SJSA1 (cell line): ENCODE results near the gene FBLL1. TPM values are rescaled to one million over a fixed set of nuclear protein-coding genes. Genes with fewer than 3 reads are reported as not detected.
"Not testable (repeated sequence)": the region's sequence is repeated elsewhere in the genome, so short reads cannot be mapped to it uniquely, and the experiment has no call there.

Experiments
- DNase-seq, 2 experiments: peaks; one replicate each; pipeline ENCODE4 v3.0.0-alpha.2; 2015 to 2020; ENCODE audit warnings: low spot score in 2 of 2, low read depth in 1 of 2
- H3K27ac ChIP-seq: fragments of 250-450 bp; sonication (Bioruptor Pico); 2 replicates; pipeline ENCODE4 v1.5.1; 2020; ENCODE audit warnings: mild to moderate bottlenecking, moderate library complexity
- H3K27me3 ChIP-seq: fragments of 250-450 bp; sonication (Bioruptor Pico); replicated peaks from 2 replicates; pipeline ENCODE4 v1.5.1; 2020; ENCODE audit warnings: mild to moderate bottlenecking, moderate library complexity
- H3K36me3 ChIP-seq: fragments of 250-450 bp; sonication (Bioruptor Pico); 2 replicates; pipeline ENCODE4 v1.5.1; 2020; ENCODE audit warnings: mild to moderate bottlenecking
- H3K4me1 ChIP-seq: fragments of 250-450 bp; sonication (Bioruptor Pico); replicated peaks from 2 replicates; pipeline ENCODE4 v1.6.1; 2021; ENCODE audit warnings: mild to moderate bottlenecking
- H3K4me3 ChIP-seq: fragments of 250-450 bp; sonication (Bioruptor Pico); 2 replicates; pipeline ENCODE4 v1.5.1; 2020; ENCODE audit warnings: mild to moderate bottlenecking
- H3K9me3 ChIP-seq: fragments of 250-450 bp; sonication (Bioruptor Pico); replicated peaks from 2 replicates; pipeline ENCODE4 v1.5.1; 2020; ENCODE audit warnings: mild to moderate bottlenecking
- total RNA-seq: library from RNA; depleted of rRNA; stranded (reverse); fragments of >200 nt; shearing (Covaris generic); gene quantifications from 2 replicates; pipeline ENCODE4 v1.2.3, GENCODE V29; 2014

FBLL1 gene
- total RNA-seq, 1 experiment from 2014 or later = 4.6 TPM

- H3K4me1 ChIP-seq = peaks cover 23% of the 10 kb centered on the region
- no peak overlapping the region for H3K27ac ChIP-seq
- no peak overlapping the region for H3K4me3 ChIP-seq
- no peaks in the 10 kb centered on the region for H3K36me3 ChIP-seq
- no peak for DNase-seq
- H3K9me3 ChIP-seq = no peaks in the 10 kb centered on the region; the same call in 1 of the 2 replicates
- peaks cover 12% of the 10 kb centered on the region for H3K27me3 ChIP-seq
Observed at GRCh38 chr5:168530621-168531150, 1.6 kb downstream of the FBLL1 start.

GRCh38 chr5:168531191-168531590 is 2.1 kb downstream of the FBLL1 start:
- Histone ChIP-seq H3K9me3 (no peaks in the 10 kb centered on the region; the same call in 1 of the 2 replicates), H3K27ac (no peak overlapping the region), H3K4me3 (no peak overlapping the region), H3K36me3 (no peaks in the 10 kb centered on the region), H3K4me1 (peaks cover 23% of the 10 kb centered on the region), H3K27me3 (peaks cover 12% of the 10 kb centered on the region)
- DNase-seq = no peak

- Histone ChIP-seq H3K4me1 (peaks cover 23% of the 10 kb centered on the region), H3K9me3 (no peaks in the 10 kb centered on the region; the same call in 1 of the 2 replicates), H3K4me3 (no peak overlapping the region), H3K27ac (no peak overlapping the region), H3K27me3 (peaks cover 12% of the 10 kb centered on the region), H3K36me3 (no peaks in the 10 kb centered on the region)
- peak in 1 of 2 experiments; percentile 28 for DNase-seq
Observed at GRCh38 chr5:168531987-168532864, 3.1 kb downstream of the FBLL1 start.

GRCh38 chr5:168534351-168534750 is 5.2 kb downstream of the FBLL1 start:
- not testable (repeated sequence) for H3K9me3 ChIP-seq, H3K27ac ChIP-seq, H3K4me3 ChIP-seq, H3K36me3 ChIP-seq, DNase-seq, H3K27me3 ChIP-seq
- peaks cover 19% of the 10 kb centered on the region for H3K4me1 ChIP-seq

- Histone ChIP-seq H3K4me3 (no peak overlapping the region), H3K27ac (no peak overlapping the region), H3K9me3 (no peaks in the 10 kb centered on the region), H3K4me1 (no peaks in the 10 kb centered on the region), H3K36me3 (no peaks in the 10 kb centered on the region), H3K27me3 (no peaks in the 10 kb centered on the region)
- peak in 1 of 2 experiments; percentile 34 for DNase-seq
Observed at GRCh38 chr5:168537176-168537575, 8.1 kb downstream of the FBLL1 start.

- peaks cover 41% of the 10 kb centered on the region for H3K36me3 ChIP-seq
- H3K9me3 ChIP-seq = no peaks in the 10 kb centered on the region
- no peak overlapping the region for H3K27ac ChIP-seq
- H3K4me3 ChIP-seq = no peak overlapping the region
- DNase-seq = no peak
- H3K4me1 ChIP-seq = no peaks in the 10 kb centered on the region
- H3K27me3 ChIP-seq = no peaks in the 10 kb centered on the region
Observed at GRCh38 chr5:168549554-168549953, 20.4 kb downstream of the FBLL1 start.

- no peaks in the 10 kb centered on the region for H3K9me3 ChIP-seq
- H3K27ac ChIP-seq = no peak overlapping the region
- no peak for DNase-seq
- no peaks in the 10 kb centered on the region for H3K27me3 ChIP-seq
- peaks cover 52% of the 10 kb centered on the region for H3K36me3 ChIP-seq
- H3K4me3 ChIP-seq = no peak overlapping the region
- no peaks in the 10 kb centered on the region for H3K4me1 ChIP-seq
Observed at GRCh38 chr5:168550656-168551055, 21.6 kb downstream of the FBLL1 start.

- no peak for DNase-seq
- no peak overlapping the region for H3K27ac ChIP-seq
Observed at GRCh38 chr5:168552146-168552545, 23.0 kb downstream of the FBLL1 start.

GRCh38 chr5:168553377-168554130 is 24.4 kb downstream of the FBLL1 start:
- no peaks in the 10 kb centered on the region for H3K4me1 ChIP-seq

More at GRCh38 chr5:168552146-168552545, 23.0 kb downstream of the FBLL1 start:
- H3K4me3 ChIP-seq = no peak overlapping the region
- no peaks in the 10 kb centered on the region for H3K4me1 ChIP-seq
- no peaks in the 10 kb centered on the region for H3K27me3 ChIP-seq
- H3K9me3 ChIP-seq = no peaks in the 10 kb centered on the region
- H3K36me3 ChIP-seq = peaks cover 63% of the 10 kb centered on the region

GRCh38 chr5:168557389-168557788 is 28.3 kb downstream of the FBLL1 start:
- H3K36me3 ChIP-seq = peaks cover 89% of the 10 kb centered on the region
- H3K4me3 ChIP-seq = no peak overlapping the region
- DNase-seq = no peak
- peaks cover 6% of the 10 kb centered on the region for H3K4me1 ChIP-seq
- no peaks in the 10 kb centered on the region for H3K9me3 ChIP-seq
- no peak overlapping the region for H3K27ac ChIP-seq
- no peaks in the 10 kb centered on the region for H3K27me3 ChIP-seq

More at GRCh38 chr5:168553377-168554130, 24.4 kb downstream of the FBLL1 start:
- no peak overlapping the region for H3K27ac ChIP-seq
- no peak overlapping the region for H3K4me3 ChIP-seq
- H3K9me3 ChIP-seq = no peaks in the 10 kb centered on the region
- H3K36me3 ChIP-seq = peaks cover 68% of the 10 kb centered on the region
- H3K27me3 ChIP-seq = no peaks in the 10 kb centered on the region
- no peak for DNase-seq

- peaks cover 19% of the 10 kb centered on the region for H3K4me1 ChIP-seq
- DNase-seq = no peak
- no peaks in the 10 kb centered on the region for H3K27me3 ChIP-seq
- H3K27ac ChIP-seq = no peak overlapping the region; the same call in 1 of the 2 replicates
- no peak overlapping the region for H3K4me3 ChIP-seq
- no peaks in the 10 kb centered on the region for H3K9me3 ChIP-seq
- peaks cover 73% of the 10 kb centered on the region for H3K36me3 ChIP-seq
Observed at GRCh38 chr5:168562279-168562678, 33.2 kb downstream of the FBLL1 start.

- no peak overlapping the region for H3K27ac ChIP-seq
- peaks cover 74% of the 10 kb centered on the region for H3K36me3 ChIP-seq
- H3K9me3 ChIP-seq = no peaks in the 10 kb centered on the region
- DNase-seq = no peak
- H3K27me3 ChIP-seq = no peaks in the 10 kb centered on the region
- H3K4me1 ChIP-seq = peaks cover 19% of the 10 kb centered on the region
- H3K4me3 ChIP-seq = no peak overlapping the region
Observed at GRCh38 chr5:168563959-168564358, 34.9 kb downstream of the FBLL1 start.

- H3K27me3 ChIP-seq = no peaks in the 10 kb centered on the region
- H3K36me3 ChIP-seq = peaks cover 39% of the 10 kb centered on the region
- H3K4me1 ChIP-seq = peaks cover 9% of the 10 kb centered on the region; the same call in 1 of the 2 replicates
- DNase-seq = no peak
- H3K9me3 ChIP-seq = no peaks in the 10 kb centered on the region
- H3K4me3 ChIP-seq = no peak overlapping the region
- no peak overlapping the region for H3K27ac ChIP-seq
Observed at GRCh38 chr5:168568738-168569137, 39.6 kb downstream of the FBLL1 start.
